Transverse colon (tissue), 4 donors: ENCODE data around the gene PPM1F. TPM values are rescaled to one million over a fixed set of nuclear protein-coding genes. Genes with fewer than 3 reads are reported as not detected.
A peak's percentile ranks its signal among the peaks of the same experiment; 100 is the strongest.

Experiments used
- DNase-seq: peaks from one replicate; pipeline ENCODE4 v3.0.0-alpha.2; 2019
- H3K27ac ChIP-seq, 4 donors: fragments of 200-600 bp; sonication (generic); 2 replicates each; pipeline ENCODE4 v1.5.1; 2016 to 2018; ENCODE audit warnings: inconsistent platforms in 4 of 4
- H3K27me3 ChIP-seq: fragments of 200-600 bp; sonication (generic); 2 replicates; pipeline ENCODE4 v1.5.1; 2017; ENCODE audit warnings: inconsistent platforms
- H3K36me3 ChIP-seq, 4 donors: fragments of 200-600 bp; sonication (generic); 2 replicates each; pipeline ENCODE4 v1.5.1; 2017 to 2019; ENCODE audit warnings: inconsistent platforms in 4 of 4
- H3K4me1 ChIP-seq, 4 donors: fragments of 200-600 bp; sonication (generic); 2 replicates each; pipeline ENCODE4 v1.5.1; 2017 to 2020; ENCODE audit warnings: inconsistent platforms in 4 of 4
- H3K4me3 ChIP-seq, 4 donors: fragments of 200-600 bp; sonication (generic); 1 replicate in 1 of 4; 2 replicates in 3 of 4; pipeline versions ENCODE4 v1.5.1 to v1.6.1; 2017 to 2019; ENCODE audit warnings: inconsistent platforms in 4 of 4
- H3K9me3 ChIP-seq, 2 donors: fragments of 200-600 bp; sonication (generic); 2 replicates each; pipeline ENCODE4 v1.5.1; 2017 to 2019; ENCODE audit warnings: inconsistent platforms in 2 of 2
- EP300 ChIP-seq: sonication (generic); formaldehyde crosslinking; IDR thresholded peaks from one replicate; pipeline ENCODE4 v1.6.1; 2017; ENCODE audit warnings: antibody characterized with exemption, low read depth
- POLR2A ChIP-seq: fragments of 450-650 bp; IDR thresholded peaks from one replicate; pipeline ENCODE4 v1.6.1; 2016; ENCODE audit warnings: antibody characterized with exemption, mild to moderate bottlenecking, moderate library complexity
- POLR2AphosphoS5 ChIP-seq, 3 donors: sonication (generic); formaldehyde crosslinking; IDR thresholded peaks; one replicate each; pipeline ENCODE4 v1.6.1; 2016; ENCODE audit warnings: antibody characterized with exemption in 3 of 3
- WGBS, 2 donors: methylation state at CpG; one replicate each; pipeline ENCODE4 v1.1.5; 2018; ENCODE audit warnings: low coverage in 1 of 2; 5-methylcytosine and 5-hydroxymethylcytosine counted together
- in situ Hi-C, 4 donors: fragments of 200-750 bp; cut with MboI; loops; one replicate each; pipeline versions ENCODE4 v1.15.0 to v1.15.1; 2017; ENCODE audit warnings: low sequenced_read_pairs in 3 of 4, low pct_ligation_motif_present in 1 of 4, low pct_unique_long_range_greater_than_20kb in 1 of 4
- intact Hi-C: fragments of 100-400 bp; cut with DNase I; formaldehyde crosslinking; loops from one replicate; pipeline ENCODE4 v1.15.1; 2023; ENCODE audit warnings: low total_unique reads
- total RNA-seq, 4 donors: library from RNA; depleted of rRNA; stranded (reverse); fragments of >200 nt; gene quantifications; one replicate each; pipeline ENCODE4 v1.1.0, GENCODE V29; 2016
- TF ChIP-seq, protein P1 (sequence below), 5 experiments: fragments of 200-600 bp in 3 of 5; fragments of 450-650 bp in 2 of 5; sonication (generic) in 3 of 5; IDR thresholded peaks; 1 replicate in 2 of 5; 2 replicates in 3 of 5; pipeline ENCODE4 v1.5.1; 2016 to 2017; ENCODE audit warnings: antibody characterized with exemption in 5 of 5, inconsistent platforms in 3 of 5, mild to moderate bottlenecking in 2 of 5, moderate library complexity in 1 of 5

PPM1F gene
- total RNA-seq, 4 donors from 2014 or later, result 11.2 to 18.7 (median 14.9) TPM

DNA sequence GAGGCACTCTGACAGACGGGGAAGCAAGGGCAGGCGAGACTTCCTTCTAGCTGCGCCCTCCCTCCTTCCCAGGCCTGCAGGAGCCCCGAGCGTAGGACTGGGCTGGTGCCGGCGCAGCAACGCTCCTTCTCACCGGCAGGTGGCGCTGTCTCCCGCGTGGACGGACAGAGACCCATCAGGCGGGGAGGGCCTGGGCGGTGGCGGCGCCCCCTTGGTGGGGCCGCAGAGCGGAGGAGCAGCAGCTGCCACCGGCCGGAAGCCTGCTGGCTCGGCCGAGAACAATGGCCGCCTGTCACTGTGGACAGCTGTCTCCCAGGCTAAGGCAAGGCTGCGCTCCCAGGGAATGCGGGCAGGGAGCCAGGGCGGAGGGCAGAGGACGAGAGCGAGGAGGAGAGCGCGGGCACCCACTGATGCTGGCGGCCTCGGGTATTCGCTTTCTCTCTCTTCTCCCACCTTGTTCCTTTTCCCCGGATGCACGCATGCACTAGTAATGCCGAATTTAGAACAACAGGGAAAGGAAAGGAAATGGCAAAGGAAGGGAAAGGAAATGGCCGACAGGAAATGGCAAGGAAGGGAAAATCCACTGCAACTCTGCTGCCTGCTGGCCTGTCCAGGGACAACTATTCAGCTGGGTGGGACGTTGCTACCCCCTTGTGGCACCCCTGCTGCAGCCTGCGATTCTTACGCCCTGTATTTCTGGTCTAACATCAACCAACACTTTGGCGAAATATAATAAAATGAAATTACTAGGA lies 14.4 kb downstream of the PPM1F start:
- in situ Hi-C loops (loop anchor here in 3 of 4 donors (5.0 to 25.0 kb wide), 2 partner anchors 226 kb away; no protein-coding TSS in a partner anchor), intact Hi-C loops (no loop called here)

DNA sequence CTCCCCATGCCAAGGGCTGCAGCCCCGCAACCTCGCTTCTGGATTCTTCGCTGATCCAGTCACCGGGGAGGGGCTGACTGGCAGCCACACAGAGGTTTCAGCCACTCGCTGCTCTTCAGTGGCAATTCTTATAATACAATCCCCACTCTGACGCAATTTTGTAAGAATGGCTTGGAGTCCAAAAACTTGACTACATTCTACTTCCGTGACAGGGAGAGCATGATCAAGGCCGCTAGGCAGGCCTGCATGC lies 14.9 kb downstream of the PPM1F start:
- Histone ChIP-seq H3K36me3 (peaks cover 0 to 7% (median under 1%) of the 10 kb centered on the region in 4 donors), H3K9me3 (no peaks in the 10 kb centered on the region), H3K4me3 (peak overlapping the region in 3 of 4 donors; percentile 47 to 69 (median 55)), H3K4me1 (peaks cover 24 to 53% (median 30%) of the 10 kb centered on the region in 4 donors), H3K27ac (peak overlapping the region; percentile 91 to 97 (median 94)), H3K27me3 (no peaks in the 10 kb centered on the region)
- WGBS, 2 donors, result 0 to 47% methylated on average over 4 to 7 of the region's 8 CpGs
- no peak for DNase-seq
- intact Hi-C loops, result no loop called here
- in situ Hi-C loops, result loop anchor here in 3 of 4 donors (5.0 to 25.0 kb wide), 2 partner anchors 225 kb away; no protein-coding TSS in a partner anchor
- TF ChIP-seq, protein P1, sequence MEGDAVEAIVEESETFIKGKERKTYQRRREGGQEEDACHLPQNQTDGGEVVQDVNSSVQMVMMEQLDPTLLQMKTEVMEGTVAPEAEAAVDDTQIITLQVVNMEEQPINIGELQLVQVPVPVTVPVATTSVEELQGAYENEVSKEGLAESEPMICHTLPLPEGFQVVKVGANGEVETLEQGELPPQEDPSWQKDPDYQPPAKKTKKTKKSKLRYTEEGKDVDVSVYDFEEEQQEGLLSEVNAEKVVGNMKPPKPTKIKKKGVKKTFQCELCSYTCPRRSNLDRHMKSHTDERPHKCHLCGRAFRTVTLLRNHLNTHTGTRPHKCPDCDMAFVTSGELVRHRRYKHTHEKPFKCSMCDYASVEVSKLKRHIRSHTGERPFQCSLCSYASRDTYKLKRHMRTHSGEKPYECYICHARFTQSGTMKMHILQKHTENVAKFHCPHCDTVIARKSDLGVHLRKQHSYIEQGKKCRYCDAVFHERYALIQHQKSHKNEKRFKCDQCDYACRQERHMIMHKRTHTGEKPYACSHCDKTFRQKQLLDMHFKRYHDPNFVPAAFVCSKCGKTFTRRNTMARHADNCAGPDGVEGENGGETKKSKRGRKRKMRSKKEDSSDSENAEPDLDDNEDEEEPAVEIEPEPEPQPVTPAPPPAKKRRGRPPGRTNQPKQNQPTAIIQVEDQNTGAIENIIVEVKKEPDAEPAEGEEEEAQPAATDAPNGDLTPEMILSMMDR (IDR thresholded peaks at IDR 0.05), result no peak
- TF ChIP-seq POLR2AphosphoS5 (IDR thresholded peaks at IDR 0.05), result no peak
- no peak for TF ChIP-seq POLR2A
- no peak for TF ChIP-seq EP300

More for the DNA sequence above, 14.4 kb downstream of the PPM1F start:
- DNase-seq, result peak; percentile 96
- TF ChIP-seq POLR2A (peak; percentile 67), EP300 (no peak), POLR2AphosphoS5 (IDR thresholded peaks at IDR 0.05) (peak; percentile 22 to 82 (median 65))
- TF ChIP-seq, protein P1 (IDR thresholded peaks at IDR 0.05), result peak; percentile 98 to 100 (median 99)
- Histone ChIP-seq H3K36me3 (peaks cover 0 to 3% (median 0%) of the 10 kb centered on the region in 4 donors), H3K4me1 (peaks cover 27 to 58% (median 32%) of the 10 kb centered on the region in 4 donors), H3K4me3 (peak overlapping the region; percentile 44 to 69 (median 51)), H3K27me3 (no peaks in the 10 kb centered on the region), H3K9me3 (no peaks in the 10 kb centered on the region), H3K27ac (peak overlapping the region; percentile 91 to 97 (median 94))
- 6 to 10% methylated on average over 5 to 22 of the region's 42 CpGs for WGBS, 2 donors

DNA sequence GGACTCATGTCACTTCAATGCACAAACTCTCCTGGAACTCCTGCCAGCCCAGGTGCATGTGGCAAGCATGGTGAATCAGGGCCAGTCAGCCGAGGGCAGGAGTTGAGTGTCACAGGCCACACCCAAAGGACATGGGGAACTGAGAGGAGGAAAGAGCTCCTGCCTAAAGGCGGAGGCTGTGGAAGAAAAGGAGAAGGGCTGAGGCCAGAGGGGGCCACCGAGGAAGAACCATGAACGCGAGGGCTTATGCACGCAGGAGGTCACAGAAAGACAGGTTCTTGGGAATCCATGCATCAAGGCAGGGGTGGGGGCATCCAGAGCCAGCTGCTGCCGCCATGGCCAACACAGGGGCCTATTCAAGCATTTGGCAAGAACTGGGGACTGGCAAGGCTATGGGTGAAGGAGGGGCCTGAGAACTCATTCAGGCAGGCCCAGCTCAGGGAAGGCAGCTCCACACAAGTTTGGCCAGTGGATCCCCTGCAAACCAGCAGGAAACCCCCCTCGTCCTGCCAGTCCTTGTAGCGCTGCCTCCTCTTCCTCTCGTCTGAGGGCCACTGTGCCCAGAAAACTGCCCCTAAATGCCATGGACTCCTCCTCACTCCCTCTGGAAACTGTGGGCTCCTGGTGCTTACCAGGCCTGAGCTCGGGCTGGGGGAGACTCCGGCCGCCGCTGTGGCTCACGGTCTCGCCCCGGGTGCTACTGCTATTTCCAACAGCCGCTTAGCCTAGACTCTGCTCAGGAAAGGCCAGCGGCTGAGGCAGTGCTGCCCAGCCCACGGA lies 15.4 kb downstream of the PPM1F start:
- DNase-seq, result peak; percentile 32
- Histone ChIP-seq H3K4me1 (peaks cover 22 to 48% (median 27%) of the 10 kb centered on the region in 4 donors), H3K4me3 (peak overlapping the region in 2 of 4 donors; percentile 55 to 69), H3K27me3 (no peaks in the 10 kb centered on the region), H3K9me3 (no peaks in the 10 kb centered on the region), H3K27ac (peak overlapping the region; percentile 91 to 97 (median 94)), H3K36me3 (peaks cover 0 to 12% (median 3%) of the 10 kb centered on the region in 4 donors)
- 76% methylated on average over 18 of the region's 20 CpGs; no CpG with 5 or more reads in 1 of the 2 donors for WGBS, 2 donors
- TF ChIP-seq EP300 (no peak), POLR2A (no peak), POLR2AphosphoS5 (IDR thresholded peaks at IDR 0.05) (no peak)
- TF ChIP-seq, protein P1 (IDR thresholded peaks at IDR 0.05), result no peak
- in situ Hi-C loops, result loop anchor here in 3 of 4 donors (5.0 to 25.0 kb wide), 2 partner anchors 225 kb away; no protein-coding TSS in a partner anchor
- intact Hi-C loops, result no loop called here
